Mucosa of stomach (tissue), 1 donor: Measurements from ENCODE around the gene LEF1.

Experiments used
- H3K27me3 ChIP-seq: one replicate; pipeline ENCODE4 v1.7.0; 2013; ENCODE audit warnings: mild to moderate bottlenecking, low read length; ENCODE audit not compliant: control insufficient read depth, insufficient read depth
- H3K36me3 ChIP-seq: one replicate; pipeline ENCODE4 v1.7.0; 2013; ENCODE audit warnings: low read length; ENCODE audit not compliant: control insufficient read depth, insufficient read depth
- H3K4me1 ChIP-seq: one replicate; pipeline ENCODE4 v1.7.0; 2013; ENCODE audit warnings: mild to moderate bottlenecking, low read length; ENCODE audit not compliant: control insufficient read depth, insufficient read depth
- H3K4me3 ChIP-seq: one replicate; pipeline ENCODE4 v1.7.0; 2013; ENCODE audit warnings: low read length
- H3K9ac ChIP-seq: one replicate; pipeline ENCODE4 v1.7.0; 2013; ENCODE audit warnings: mild to moderate bottlenecking, low read length, moderate library complexity
- H3K9me3 ChIP-seq: one replicate; pipeline ENCODE4 v1.7.0; 2013; ENCODE audit warnings: mild to moderate bottlenecking, low read length, moderate library complexity; ENCODE audit not compliant: control insufficient read depth
- donor health status: Pancreatic carcinoma.

LEF1 gene

DNA sequence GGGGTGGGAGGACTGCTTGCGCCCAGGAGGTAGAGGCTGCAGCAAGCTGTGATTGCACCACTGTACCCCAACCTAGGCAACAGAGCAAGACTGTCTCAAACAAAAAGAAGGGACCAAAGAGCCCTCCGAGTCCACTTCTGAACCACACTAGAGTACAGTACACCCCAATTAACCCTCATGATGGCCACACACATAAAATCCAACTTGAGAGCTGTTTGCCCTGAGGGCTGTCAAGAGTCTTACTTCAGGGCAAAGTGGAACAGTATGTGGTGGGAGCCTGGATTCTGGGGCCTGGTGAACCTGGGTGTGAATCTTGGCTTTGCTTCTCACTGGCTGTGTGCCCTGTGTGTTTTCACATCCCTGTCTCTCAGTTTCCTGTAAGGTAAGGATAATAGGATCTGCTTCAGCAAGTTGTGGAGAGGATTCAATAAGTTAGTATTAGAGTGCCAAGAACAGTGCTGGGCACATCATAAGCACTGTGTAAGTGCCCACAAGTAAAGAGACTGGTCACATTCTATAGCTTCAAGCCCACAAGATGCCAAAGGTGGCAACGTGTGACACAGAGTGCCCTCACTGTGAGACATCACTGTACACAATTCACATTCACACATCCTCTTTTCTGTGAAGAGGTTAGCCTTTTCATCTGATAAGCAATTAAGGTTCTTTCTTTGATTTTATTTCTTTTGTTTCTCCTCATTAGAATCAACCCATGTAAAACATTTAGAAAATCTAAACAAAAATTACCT lies 52.1 kb downstream of the LEF1 start:
- H3K4me1 ChIP-seq = no peaks in the 10 kb centered on the region
- H3K27me3 ChIP-seq = no peaks in the 10 kb centered on the region
- H3K9me3 ChIP-seq = no peaks in the 10 kb centered on the region
- no peak overlapping the region for H3K9ac ChIP-seq
- no peak overlapping the region for H3K4me3 ChIP-seq
- H3K36me3 ChIP-seq = no peaks in the 10 kb centered on the region

DNA sequence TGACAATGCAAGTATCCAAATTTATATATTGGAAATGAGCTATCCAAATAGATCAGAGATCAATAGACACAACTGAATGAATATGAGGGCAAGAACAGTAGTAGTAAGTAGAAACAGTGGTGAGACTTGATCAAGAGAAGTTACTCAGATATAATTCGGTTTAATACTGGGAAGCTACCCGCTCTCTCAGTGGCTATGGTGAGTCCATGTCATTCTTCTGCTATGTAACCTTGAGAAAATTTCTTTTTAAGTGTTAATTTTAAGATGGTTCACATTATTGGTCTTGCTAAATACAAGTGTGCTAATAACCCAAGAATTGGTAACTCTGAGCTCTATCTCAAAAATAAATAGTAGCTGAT lies 53.6 kb downstream of the LEF1 start:
- no peak overlapping the region for H3K4me3 ChIP-seq
- H3K36me3 ChIP-seq = no peaks in the 10 kb centered on the region
- no peaks in the 10 kb centered on the region for H3K4me1 ChIP-seq

DNA sequence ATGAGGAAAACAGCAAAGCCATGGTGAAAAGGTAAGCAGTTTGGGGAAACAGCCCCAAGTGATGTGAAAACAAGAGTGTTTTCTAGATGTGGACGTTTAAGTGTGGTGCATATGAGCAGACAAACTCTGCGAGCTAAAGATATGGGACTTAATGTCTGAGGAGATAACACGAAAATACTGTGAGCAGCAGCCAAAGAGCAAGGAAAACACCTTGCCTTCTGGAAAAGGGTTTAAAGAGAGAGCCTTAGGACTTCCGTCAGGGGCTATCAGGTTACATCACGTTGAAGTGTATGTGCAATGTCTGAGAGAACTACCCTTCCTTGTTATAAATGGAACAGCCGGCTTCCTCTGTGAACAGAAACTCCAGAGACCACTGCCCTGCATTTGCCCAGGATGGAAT lies 54.2 kb downstream of the LEF1 start:
- Histone ChIP-seq H3K9ac (no peak overlapping the region), H3K36me3 (no peaks in the 10 kb centered on the region), H3K4me3 (no peak overlapping the region), H3K27me3 (no peaks in the 10 kb centered on the region), H3K9me3 (no peaks in the 10 kb centered on the region), H3K4me1 (no peaks in the 10 kb centered on the region)

More for the DNA sequence above, 53.6 kb downstream of the LEF1 start:
- Histone ChIP-seq H3K9ac (no peak overlapping the region), H3K27me3 (no peaks in the 10 kb centered on the region), H3K9me3 (no peaks in the 10 kb centered on the region)

DNA sequence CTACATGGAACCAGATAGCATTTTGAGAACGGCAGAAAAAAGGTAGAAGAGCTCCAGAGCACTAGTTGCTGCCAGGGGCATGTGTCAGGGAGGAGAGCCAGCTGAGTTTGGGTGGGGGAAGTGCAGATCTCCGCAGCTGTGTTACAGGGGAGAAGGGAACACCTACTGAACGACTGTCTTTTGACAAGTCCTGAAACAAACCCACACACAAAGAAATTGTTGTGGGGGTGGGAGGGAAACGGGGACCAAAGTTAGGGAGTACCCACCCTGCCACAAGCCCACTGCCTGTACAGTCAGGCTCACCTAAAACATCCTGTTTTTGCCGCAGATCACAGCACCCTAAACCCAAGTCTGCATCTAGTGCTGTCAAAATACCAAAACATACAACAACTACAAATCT lies 55.5 kb downstream of the LEF1 start:
- Histone ChIP-seq H3K4me3 (no peak overlapping the region), H3K9ac (no peak overlapping the region), H3K4me1 (no peaks in the 10 kb centered on the region), H3K36me3 (no peaks in the 10 kb centered on the region), H3K9me3 (no peaks in the 10 kb centered on the region), H3K27me3 (no peaks in the 10 kb centered on the region)

DNA sequence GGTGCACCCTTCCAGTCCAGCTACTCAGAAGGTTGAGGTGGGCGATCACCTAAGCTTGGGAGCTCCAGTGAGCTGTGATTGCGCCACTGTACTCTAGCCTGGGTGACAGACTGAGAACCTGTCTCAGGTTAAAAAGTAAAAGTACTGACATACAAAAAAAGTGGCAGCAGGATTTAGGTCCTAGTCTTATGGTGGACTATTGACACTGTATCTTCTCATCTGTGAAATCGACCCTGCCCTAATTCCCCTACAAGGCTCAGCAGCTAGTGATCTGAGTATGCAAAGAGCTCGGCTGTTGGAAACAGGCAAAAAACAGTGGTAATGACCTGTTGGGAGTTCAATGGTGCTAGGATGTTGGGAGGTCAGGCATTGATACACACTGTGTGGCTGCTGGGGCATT lies 57.0 kb downstream of the LEF1 start:
- Histone ChIP-seq H3K27me3 (no peaks in the 10 kb centered on the region), H3K36me3 (no peaks in the 10 kb centered on the region), H3K4me3 (no peak overlapping the region), H3K9ac (no peak overlapping the region), H3K4me1 (no peaks in the 10 kb centered on the region), H3K9me3 (no peaks in the 10 kb centered on the region)

DNA sequence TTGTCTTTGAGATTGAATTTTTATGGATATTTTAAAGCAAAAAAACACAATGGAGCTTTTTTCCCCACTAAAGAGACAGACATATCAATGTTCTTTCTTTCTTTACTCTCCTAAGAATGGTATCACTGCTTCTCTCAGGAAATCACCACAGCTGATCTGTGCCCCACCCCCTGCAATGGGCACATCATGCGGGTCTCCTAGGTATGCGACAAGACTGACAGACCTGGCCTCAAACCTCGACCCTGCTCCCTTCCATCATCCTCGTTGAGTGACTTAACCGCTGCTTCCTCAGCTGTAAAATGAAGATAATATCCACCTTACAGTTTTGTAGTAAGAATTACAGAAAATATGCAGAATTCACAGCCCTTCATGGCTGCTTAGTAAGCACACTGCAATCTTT lies 58.3 kb downstream of the LEF1 start:
- H3K4me1 ChIP-seq = no peaks in the 10 kb centered on the region
- H3K4me3 ChIP-seq = no peak overlapping the region
- H3K36me3 ChIP-seq = no peaks in the 10 kb centered on the region
- no peaks in the 10 kb centered on the region for H3K9me3 ChIP-seq
- no peak overlapping the region for H3K9ac ChIP-seq
- H3K27me3 ChIP-seq = no peaks in the 10 kb centered on the region

DNA sequence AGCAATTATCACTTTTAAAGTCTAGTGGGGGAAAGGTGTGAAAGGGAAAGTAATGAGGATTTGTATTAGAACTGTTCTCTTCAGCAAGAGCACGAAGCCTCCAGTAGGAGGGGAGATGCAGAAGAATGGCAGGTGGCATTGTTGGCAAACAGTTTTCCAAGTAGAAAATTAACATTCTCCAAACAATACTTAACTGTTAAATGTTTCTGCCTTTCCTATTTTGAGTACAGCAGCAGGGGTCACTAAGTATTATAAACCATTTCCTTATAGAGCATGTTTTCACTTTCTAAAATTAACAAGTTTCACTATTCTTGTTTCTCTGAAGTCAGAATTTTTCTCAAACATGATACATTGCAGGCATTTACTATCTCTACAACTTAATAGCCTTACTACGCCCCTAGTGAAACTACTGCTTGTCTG lies 58.7 kb downstream of the LEF1 start:
- no peak overlapping the region for H3K4me3 ChIP-seq
- H3K4me1 ChIP-seq = no peaks in the 10 kb centered on the region
- H3K36me3 ChIP-seq = no peaks in the 10 kb centered on the region
- H3K9ac ChIP-seq = no peak overlapping the region
- H3K9me3 ChIP-seq = no peaks in the 10 kb centered on the region
- H3K27me3 ChIP-seq = no peaks in the 10 kb centered on the region

DNA sequence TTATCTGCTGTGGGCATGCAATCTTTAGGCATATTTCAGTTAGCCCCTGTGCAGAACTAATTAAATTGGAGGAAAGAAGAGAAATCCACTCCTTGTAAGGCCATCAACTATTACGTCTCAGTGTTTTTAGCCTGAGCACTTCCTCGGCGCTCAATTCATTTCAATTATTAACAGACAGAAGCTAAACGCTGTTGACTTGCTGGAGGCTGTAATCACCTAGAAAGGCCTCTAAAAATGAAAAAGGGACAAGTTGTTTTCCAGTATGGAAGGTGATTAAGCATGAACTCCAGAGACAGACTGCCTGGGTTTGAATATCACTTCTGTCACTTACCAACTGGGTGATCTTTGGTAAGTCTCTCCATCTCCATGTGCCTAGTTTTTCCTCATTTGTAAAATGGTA lies 59.6 kb downstream of the LEF1 start:
- H3K4me3 ChIP-seq = no peak overlapping the region
- H3K36me3 ChIP-seq = no peaks in the 10 kb centered on the region
- no peaks in the 10 kb centered on the region for H3K9me3 ChIP-seq

DNA sequence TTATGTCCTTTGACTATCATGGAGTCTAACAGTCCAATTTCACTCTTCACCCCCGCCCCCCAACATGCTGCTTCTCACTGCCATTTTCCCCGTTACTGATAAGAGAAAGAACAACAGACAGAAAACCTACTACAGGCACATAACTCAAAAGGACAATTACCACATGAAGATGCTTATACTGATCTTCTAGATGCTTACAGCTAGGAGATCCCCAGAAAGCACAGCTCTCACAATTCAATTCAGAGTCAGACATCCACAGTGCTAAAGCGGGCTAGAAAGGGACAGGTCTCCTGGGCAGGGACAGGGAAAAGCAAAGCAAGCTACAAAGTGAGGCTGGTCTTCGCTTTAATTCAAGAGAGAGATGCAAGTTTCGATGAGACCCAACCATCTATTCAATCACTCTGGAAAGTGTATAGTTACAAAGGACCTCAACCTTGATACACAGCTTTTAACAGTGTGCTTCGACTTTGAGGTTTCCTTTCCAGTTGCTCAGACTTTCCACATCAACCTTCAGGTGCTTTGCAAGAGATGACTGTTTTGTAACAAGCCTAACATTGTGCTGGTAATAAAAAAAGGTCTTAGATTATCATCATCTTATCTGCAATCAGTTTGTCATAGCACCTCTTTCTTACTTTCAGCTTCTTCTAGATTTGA lies 60.9 kb downstream of the LEF1 start:
- no peak overlapping the region for H3K4me3 ChIP-seq
- H3K9ac ChIP-seq = no peak overlapping the region
- no peaks in the 10 kb centered on the region for H3K27me3 ChIP-seq
- no peaks in the 10 kb centered on the region for H3K4me1 ChIP-seq
- H3K36me3 ChIP-seq = no peaks in the 10 kb centered on the region
- no peaks in the 10 kb centered on the region for H3K9me3 ChIP-seq

More for the DNA sequence above, 59.6 kb downstream of the LEF1 start:
- Histone ChIP-seq H3K9ac (no peak overlapping the region), H3K27me3 (no peaks in the 10 kb centered on the region), H3K4me1 (no peaks in the 10 kb centered on the region)

DNA sequence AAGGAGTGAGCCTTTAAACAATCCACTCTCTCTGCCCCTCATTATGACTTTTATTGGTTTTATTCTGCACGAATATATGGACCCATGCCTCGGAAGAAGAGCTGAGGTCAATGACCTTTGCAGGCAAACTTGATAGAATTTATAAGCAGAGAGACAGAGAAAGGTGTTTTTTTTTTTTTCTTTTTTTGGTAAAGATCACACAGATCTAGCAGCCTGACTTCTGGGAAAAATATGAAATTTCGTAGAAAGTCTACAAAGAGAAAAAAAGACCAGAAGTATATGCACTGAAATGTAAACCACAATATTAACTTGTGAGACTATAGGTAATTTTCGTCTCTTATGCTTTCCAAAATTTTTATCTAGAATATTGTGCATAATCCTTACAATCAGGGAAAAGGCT lies 61.6 kb downstream of the LEF1 start:
- Histone ChIP-seq H3K27me3 (no peaks in the 10 kb centered on the region), H3K4me3 (no peak overlapping the region), H3K36me3 (no peaks in the 10 kb centered on the region), H3K9me3 (no peaks in the 10 kb centered on the region), H3K4me1 (no peaks in the 10 kb centered on the region), H3K9ac (no peak overlapping the region)

DNA sequence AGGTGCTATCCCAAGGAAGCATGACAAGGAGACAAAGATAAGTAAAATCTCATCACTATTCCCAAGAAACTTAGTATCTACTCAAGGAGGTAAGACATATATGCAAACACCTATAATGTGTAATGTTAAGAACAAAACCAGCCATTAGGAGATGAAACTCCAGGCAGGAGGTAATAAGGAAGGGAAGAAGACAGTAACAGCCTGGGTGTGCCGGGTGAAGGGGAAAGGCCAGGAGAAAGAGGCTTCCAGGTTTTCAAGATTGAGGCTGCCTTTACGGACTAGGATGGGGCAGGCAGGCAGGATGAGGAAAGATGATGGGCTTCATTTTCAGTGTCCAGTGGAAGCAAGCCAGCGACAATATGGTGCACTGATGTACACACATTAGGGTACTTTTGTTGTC lies 62.5 kb downstream of the LEF1 start:
- H3K4me3 ChIP-seq = no peak overlapping the region
- H3K27me3 ChIP-seq = no peaks in the 10 kb centered on the region
- no peaks in the 10 kb centered on the region for H3K36me3 ChIP-seq
- H3K9me3 ChIP-seq = no peaks in the 10 kb centered on the region
- no peaks in the 10 kb centered on the region for H3K4me1 ChIP-seq
- H3K9ac ChIP-seq = no peak overlapping the region

DNA sequence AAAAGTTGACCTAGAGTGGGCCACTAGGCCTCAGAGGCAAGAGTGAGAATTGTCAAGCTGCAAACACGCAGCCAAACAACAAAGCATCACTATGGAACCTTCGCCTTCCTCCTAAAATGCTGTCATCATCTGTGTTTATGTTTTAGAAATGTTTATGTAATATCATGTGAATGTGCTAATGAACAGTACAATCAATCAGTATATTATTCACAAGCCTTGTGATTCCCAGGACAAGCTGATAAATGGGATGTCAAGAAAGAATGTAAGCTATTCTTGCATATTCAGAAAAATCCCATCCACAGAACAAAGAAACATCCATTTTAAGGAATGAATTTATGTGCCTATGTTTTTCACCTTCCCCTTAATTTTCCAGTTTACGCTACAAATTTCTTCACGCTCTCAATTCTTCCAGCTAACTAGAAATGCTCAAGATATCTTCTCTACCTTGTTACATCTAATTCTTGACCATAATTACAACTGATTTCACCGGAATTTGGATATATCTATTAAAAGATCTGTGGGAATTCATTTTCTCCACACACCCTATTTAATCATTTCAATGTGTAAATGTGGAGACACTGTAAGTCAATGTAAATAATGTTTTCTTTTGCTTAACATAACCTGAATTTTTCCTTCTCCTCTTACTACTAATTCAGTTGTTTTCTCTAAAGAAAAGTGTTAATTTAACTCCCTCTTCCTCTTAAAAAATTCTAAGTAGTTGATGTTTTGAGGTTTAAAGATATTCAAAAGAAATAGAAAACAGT lies 65.5 kb downstream of the LEF1 start:
- no peaks in the 10 kb centered on the region for H3K27me3 ChIP-seq
- no peaks in the 10 kb centered on the region for H3K4me1 ChIP-seq
- H3K9me3 ChIP-seq = no peaks in the 10 kb centered on the region
- no peak overlapping the region for H3K9ac ChIP-seq
- H3K36me3 ChIP-seq = no peaks in the 10 kb centered on the region
- H3K4me3 ChIP-seq = no peak overlapping the region
